Kidney tubule cell (primary cell): ENCODE results near the gene NBPF3.
"Not testable (repeated sequence)": the region's sequence is repeated elsewhere in the genome, so short reads cannot be mapped to it uniquely, and the experiment has no call there.

Experiments
- DNase-seq: peaks from one replicate; pipeline ENCODE4 v3.0.0-alpha.2; 2018; ENCODE audit warnings: low spot score

The NBPF3 gene

DNA sequence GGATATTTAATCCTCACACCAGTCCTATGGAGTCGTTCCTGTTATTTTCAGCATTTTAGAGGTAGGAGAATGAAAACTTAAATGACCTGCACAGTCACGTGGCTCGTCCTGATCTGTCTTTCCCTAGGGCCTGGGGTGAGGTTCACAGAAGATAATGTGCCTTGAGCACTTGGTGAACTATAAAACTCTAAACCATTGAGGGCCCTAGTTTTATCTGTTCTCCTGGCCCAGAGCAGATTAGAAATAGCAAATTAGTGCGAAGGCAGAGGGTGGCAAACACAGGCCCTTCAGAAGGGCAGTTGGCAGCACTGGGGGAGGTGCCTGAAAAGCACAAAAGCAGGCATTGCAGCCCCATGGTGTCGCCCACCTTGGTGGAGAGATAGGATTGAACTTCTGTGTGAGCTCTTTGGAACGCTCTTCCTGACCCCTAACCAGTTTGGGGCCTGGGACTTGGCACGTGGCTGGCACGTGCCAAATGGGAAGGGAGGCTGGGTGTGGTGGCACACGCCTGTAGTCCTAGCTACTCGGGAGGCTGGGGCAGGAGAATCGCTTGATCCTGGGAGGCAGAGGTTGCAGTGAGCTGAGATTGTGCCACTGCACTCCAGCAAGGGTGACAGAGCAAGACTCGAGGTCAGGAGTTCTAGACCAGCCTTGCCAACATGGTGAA is 1.2 kb upstream of the NBPF3 start:
- not testable (repeated sequence) for DNase-seq

DNA sequence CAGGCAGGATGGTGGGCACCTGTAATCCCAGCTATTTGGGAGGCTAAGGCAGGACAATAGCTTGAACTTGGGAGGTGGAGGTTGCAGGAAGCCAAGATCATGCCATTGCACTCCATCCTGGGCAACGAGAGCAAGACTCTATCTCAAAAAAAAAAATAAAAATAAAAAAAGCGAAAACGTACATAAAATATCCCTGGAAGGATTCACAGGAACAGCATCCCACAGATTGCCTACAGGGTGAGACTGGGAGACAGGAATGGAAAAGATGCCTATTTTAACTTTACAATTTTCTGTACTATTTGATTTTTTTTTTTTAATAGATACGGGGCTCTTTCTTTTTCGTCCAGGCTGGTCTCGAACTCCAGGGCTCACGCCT is 604 bp upstream of the NBPF3 start:
- no peak for DNase-seq

DNA sequence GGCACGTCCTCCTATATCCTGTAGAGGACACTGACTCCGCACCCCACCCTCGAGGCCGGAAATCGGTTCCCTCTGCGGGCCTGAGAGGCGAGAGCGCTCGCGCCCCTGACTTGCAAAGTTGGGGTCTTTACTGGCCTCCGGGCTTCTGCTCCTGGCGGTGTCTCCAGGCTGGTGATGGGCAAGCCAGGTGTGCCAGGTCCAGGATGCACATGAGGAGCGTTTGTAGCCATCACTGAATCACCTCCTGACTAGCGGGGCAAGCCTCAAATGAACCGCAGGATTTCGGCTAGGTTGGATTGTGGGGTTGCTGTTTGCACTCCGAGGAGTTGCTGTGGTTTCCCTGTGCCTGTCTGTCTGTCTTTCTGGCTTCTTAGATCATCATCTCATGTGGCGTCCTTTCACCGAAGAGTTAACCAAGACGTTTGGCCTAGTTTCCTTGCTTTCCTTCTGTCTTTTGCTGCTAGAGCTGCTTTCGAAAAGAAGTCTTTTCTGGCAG is 741 bp downstream of the NBPF3 start:
- DNase-seq, result peak; percentile 46

DNA sequence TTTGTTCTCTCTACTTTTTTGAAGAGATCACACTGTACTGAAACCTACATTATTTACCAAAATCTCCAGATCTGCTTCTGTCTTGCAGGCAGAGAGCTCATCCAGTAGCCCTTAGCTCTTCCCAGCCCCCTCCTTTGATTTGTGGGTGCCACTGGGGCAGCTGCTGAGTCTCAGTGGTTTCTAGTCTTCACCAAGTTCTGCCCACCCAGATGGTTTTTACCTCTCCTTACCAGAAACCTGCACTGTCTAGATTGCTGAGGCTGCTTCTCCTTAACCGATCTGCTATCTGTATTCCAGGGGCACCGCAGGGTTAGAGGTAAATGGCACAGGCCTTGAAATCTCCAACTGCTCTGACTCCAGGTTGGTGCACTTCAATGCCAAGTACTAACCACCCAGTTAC is 6.7 kb downstream of the NBPF3 start:
- DNase-seq, result not testable (repeated sequence)

DNA sequence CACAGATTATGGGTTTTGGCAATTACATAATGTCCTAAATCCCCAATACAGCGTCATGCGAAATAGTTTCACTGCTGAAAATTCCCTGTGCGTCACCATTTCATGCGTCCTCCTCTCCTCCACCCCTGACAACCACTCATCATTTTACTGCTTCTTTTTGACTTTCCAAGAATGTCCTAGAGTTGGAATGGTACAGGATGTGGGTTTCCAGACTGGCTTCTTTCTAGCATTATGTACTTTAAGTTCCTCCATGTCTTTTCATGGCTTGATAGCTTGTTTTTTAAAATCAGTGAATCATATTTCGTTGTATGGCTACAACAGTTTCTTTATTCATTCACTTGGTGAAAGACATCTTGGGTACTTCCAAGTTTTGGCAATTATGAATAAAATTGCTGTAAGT is 7.4 kb downstream of the NBPF3 start:
- DNase-seq, result no peak

DNA sequence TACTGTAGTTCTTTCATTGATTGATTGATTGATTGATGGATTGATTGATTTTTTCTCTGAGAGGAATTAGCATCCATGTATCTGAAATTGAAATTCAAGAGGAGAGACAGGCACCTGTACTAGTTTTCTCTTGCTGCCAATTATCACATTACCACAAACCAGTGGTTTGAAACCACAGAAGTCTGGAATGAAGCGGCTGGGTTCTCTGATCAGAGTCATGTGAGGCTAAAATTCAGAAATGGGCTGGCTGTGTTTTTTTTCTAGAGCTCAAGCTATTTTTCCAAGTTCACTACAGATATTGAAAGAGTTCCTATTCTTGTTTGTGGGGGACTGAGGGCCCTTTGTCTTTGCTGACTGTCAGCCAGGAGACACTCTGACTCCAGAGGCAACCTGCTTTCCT is 10.0 kb downstream of the NBPF3 start:
- DNase-seq, result no peak

DNA sequence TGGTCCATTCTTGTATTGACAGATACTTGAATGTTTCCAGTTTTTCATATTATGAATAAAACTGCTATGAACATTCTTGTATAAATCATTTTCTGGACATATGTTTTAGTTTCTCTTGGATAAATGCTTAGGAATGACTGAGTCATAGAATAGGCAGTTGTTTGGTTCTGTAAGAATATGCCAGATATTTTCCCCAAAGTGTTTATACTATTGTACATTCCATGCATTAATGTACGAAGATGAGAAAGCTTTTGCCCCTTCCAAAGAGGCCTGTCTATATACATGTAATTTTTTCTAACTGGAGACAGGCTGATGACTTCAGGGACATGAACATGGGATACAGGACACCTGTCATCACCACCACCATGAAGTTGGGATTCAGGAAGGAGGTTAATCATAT is 11.3 kb downstream of the NBPF3 start:
- DNase-seq, result peak; percentile 37

DNA sequence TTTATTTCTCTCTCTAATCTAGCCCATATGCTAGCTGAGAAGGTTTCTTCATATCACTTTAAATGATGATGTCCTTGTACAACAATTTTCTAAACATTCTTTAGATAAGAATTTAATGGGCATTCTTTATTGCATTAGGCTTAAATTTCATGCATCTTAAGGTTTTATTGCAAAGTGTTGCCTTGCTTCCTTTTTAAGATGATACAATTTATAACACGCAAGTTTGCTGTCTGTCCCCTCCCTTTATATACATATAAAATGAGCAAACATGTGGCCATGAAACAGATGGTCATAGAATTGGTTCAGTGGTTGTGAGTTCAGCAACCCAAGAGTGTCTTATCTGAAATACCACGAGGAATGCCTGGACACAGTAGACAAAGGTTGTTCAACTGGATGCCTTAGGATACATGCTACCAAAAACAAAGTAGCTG is 12.1 kb downstream of the NBPF3 start:
- no peak for DNase-seq

DNA sequence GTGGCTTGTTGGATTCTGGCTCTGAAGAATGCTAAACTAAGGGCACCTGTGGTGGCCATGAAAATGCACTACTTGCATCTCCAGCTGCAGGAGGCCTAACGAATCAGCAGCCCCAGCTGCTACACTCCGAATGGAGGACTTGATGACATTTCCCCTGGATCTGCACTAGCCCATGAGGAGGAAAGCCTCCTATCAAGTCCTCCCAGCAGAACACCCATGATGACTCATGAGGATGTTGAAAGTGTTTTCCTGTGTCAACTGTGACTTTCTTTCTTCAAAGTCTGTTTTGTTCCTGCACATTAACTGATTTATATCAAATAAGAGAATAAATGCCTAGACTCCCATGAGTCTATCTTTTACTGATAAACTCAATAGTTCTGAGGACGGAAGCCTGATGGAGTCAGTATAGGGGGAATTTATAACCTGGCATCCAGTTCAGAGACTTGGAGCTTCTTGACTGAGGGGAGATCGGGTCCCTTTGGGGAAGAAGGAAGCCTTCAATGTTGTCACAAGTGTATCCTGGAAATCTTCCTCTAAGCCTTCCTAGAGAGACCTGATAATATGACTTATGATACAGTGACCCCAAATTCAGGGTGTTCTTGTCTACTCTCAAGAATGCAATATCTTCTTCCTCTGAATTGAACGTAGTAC is 14.2 kb downstream of the NBPF3 start:
- peak; percentile 85 for DNase-seq

DNA sequence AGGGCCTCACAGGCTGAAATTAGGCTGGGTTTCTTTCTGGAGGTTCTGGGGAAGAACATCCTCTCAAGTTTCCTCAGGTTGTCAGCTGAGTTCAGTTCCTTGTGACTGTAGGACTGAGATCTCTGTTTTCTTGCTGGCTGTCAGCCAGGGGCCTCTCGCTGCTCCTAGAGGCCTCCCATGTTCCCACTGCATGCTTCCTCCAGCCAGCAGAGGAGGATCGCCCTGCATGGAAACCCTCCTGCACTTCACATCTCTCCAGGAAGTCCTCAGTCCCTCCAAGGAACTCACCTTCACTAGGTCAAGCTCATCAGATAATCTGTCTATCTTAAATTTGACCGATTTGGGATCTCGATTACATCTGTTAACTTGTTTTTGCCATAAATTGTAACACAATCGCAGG is 15.0 kb downstream of the NBPF3 start:
- DNase-seq, result not testable (repeated sequence)

DNA sequence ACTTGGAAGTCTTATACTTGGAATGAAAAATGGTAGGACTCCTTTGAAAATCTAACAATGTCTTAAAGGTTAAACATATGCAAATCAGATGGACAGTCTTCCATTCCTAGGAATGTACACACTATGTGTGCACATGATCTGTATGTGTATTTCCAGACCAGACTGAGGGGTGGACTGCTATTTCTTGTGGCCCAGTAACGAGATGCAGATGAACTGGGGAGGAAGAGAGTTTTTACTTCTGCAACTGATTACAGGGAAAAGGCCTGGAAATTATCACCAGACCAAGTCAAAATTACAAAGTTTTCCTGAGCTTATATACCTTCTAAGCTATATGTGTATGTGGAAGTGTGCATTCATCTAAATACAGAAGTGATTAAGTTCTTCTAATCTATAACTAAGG is 17.7 kb downstream of the NBPF3 start:
- DNase-seq, result no peak

DNA sequence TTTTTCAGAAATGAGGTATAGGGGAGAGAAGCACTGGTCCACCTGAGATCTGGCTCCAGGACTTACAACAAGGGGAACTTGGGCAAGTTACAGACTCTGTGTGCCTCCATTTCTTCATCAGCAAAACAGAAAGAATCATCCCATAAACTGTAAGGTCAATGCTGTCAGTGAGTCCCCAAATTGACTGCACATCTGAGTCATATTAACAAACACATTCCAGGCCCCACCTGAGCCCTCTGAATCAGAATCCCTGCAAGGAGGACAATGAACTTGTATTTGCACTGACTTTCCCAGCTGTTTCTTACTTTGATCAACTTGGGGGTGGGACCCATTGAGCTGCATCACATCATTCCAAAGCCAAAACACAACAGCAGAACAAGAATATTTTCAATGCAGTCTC is 25.2 kb downstream of the NBPF3 start:
- peak; percentile 40 for DNase-seq

DNA sequence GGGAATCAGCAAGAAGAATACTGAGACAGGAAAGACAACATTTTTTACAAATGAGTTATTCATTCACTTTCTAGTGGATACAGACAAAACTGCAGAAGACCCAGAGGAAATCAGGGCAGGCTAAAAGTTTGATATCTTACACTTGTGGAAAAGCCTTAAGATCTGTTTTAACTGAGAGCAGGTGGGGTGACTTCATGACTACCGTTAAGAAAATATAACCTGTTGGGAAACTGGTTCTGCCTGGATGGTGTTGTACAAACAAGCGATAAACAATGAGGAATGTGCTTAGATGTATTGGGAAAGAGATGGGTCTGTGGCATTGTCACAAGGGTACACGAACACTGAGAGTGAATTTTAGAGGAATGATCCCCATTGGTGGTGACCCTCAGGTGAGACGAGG is 28.0 kb downstream of the NBPF3 start:
- DNase-seq, result not testable (repeated sequence)

DNA sequence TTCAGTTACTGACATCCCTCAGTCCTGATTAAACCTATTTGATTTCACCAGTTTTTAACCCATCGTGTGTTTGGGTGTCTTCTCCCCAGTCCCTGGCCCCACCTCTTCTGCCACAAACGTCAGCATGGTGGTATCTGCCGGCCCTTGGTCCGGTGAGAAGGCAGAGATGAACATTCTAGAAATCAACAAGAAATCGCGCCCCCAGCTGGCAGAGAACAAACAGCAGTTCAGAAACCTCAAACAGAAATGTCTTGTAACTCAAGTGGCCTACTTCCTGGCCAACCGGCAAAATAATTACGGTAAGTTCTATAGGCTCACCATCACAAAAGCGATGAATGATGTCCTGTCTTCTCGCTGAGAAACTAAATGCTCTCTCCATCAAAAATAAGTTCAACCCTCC is 28.7 kb downstream of the NBPF3 start:
- no peak for DNase-seq

DNA sequence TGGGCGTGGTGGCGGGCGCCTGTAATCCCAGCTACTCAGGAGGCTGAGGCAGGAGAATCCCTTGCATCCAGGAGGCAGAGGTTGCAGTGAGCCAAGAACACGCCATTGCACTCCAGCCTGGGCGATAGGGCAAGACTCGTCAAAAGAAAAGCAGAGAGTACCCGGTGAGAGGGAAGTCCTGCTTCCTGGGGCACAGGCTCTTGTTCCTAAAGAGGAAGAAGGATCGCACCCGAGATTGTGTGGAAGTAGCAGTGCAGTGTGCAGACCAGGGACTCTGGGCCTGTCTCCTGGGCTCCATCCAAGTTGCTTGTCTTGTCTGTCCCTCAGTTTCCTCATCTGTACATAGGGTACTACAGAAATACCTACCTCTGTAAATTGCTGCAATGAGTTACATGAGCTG is 29.6 kb downstream of the NBPF3 start:
- DNase-seq, result no peak

DNA sequence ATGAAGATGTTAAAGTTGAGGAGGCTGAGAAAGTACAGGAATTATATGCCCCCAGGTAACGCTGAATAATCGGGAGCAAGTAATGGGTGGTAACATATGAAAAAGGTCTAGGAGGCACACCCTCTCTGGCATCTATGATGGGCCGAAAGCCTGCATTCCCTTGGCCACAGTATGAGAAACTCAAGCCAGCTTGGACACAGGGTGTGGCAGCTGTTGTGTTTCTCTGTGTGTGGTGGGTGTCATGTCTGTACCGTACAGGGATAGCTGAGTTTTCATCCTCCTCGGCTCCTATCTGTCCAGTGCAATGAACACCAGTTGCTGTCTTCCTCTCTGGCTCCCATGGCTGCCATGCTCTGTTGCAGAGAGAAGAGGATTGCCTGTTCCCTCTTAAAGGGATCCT is 32.9 kb downstream of the NBPF3 start:
- DNase-seq, result no peak

DNA sequence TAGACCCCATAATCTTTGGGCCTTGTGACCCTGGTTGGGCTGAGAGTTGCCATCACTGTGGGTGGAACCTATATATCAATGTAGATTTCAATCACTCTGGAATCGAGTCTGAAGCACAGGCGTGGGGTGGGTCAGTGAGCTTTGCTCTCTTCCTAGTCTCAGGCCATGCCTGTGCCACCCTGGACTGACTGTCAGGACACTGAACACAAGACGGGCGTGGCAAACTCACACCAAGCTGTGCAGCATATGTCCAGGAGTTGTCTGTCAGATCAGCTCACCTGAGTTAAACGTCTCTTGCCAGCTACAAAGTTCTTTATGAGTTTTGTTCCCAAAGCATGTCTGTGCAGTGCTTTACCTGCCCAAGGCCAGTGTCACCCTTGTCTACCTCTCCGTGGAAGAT is 38.4 kb downstream of the NBPF3 start:
- DNase-seq, result no peak

DNA sequence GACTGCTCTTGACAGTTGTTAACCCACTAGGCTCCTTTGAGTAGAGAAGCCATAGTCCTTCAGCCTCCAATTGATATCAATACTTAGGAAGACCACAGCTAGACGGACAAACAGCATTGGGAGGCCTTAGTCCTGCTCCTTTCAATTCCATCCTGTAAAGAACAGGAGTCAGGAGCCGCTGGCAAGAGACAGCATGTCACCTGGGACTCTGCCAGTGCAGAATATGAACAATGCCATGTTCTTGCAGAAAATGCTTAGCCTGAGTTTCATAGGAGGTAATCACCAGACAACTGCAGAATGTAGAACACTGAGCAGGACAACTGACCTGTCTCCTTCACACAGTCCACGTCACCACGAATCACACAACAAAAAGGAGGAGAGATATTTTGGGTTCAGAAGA is 43.9 kb downstream of the NBPF3 start:
- not testable (repeated sequence) for DNase-seq

DNA sequence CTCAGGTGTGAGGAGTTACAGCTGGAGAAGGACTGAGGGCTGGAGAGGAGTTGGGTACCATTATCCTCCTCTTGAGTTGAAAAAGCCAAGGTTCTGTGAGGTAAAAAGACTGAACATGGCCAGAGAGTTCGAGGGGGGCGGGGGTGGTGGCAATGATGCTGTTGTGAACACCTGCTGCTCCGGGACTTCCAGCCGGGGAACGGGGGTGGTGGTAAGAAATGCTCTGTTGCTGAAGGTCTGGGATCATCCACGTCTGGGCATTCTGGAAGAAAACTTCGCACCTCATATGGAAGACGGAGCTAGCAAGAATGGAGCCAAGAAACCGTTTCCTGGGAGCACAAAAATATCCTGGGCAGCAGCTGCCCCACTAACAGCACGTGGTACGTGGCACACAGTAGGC is 49.2 kb downstream of the NBPF3 start:
- no peak for DNase-seq

DNA sequence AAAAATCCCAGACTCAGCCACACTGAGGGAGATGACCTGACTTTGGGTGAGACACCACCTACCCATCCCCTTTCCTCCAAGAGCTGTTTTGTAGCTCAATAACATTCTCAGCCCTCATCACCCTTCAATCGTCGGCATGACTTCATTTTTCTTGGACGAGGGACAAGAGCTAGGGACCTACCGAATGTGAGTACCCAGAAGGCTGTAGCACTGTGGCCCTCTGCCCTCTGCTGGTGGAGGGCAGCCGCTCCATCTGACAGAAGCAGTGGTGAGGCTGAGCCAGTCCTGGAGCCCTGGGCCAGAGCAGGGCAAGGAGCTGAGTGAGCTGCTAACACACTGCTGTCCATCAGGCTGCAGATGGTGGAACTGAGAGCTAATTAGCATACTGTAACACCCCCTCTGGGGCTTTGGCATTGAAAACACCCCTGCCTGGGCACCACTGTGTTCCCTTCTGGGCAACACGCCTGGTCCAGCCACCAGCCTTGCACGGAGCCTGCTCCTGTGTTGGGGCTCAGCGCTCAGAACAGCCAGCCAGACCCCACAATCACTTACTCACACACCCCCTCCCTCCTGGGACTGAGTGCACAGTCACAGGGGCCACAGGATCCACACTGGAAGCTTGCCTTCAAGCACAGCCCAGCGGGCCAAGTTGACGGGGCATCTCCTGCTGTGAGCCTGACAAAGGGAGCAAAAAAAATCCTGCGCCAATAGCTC is 51.0 kb downstream of the NBPF3 start:
- DNase-seq, result peak; percentile 72

DNA sequence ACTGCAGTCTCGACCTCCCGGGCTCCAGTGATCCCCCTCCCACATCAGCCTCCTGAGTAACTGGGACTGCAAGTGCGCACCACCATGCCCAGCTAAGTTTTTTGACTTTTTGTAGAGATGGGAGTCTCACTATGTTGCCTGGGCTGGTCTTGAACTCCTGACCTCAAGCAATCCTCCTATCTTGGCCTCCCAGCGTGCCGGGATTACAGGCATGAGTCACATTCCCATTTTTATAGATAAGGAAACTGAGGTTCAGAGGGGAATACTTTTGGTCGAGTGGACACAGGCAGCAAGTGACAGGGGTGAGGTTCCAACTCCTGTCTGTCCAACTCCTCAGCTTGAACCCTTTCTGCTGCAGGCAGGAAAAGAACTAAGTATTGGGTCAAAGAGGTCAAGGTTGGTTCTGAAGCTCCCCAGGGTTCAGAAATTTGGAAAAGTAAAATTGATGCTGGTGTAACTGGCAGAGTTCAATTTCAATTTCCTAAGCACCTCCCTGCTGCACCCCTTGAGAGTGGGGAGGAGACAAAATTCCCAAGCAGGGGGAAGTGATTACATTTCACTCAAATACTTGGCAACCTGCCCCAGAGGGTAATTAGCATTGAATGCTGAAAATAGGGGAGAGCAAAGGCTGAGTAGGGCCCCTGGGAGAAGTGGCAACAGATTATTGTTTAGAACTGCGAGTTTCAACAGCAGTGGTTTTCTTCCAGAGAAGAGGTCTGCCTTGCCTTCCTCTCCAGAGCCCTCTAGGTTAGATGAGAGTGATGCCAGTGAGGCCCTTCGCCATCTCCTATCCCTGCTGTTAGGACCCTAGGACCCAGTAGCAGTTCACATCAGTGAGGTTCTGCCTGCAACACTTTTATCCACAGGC is 51.8 kb downstream of the NBPF3 start:
- DNase-seq, result no peak

DNA sequence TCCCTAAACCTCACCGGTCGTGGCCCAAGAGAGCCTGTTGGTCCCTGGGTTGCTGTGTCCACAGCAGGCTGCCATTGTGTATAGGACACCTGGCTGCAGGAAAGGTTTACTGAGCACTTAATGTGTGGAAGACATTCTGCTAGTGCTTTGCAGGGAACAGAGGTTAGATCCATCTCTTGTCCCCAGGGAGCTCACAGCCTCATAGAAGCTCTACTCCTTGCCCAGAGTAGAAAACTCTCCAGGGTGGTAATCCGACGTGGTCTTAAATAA is 52.4 kb downstream of the NBPF3 start:
- no peak for DNase-seq

DNA sequence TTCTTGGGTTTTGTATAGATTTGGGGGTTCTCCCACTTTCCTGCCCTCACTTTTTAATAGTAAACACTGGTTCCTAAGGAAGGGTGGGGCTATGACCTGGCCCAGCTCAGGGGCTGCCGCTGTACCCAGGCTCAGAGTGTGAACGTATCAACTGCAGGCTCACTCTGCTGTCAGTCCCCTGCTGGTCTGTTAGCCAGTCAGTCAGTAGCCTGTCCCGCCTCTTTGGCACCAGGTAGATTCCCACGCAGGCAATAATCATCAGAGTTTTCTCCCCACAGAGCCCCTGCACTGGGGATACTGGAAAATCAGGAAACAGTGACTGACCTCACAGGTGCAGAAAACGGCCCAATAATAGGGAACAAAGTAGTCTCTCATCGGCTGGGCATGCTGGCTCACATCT is 54.3 kb downstream of the NBPF3 start:
- DNase-seq, result no peak
